ENCODE results near the gene HYDIN. TPM values are rescaled to one million over a fixed set of nuclear protein-coding genes. Genes with fewer than 3 reads are reported as not detected.

The HYDIN gene
- total and polyA plus RNA-seq, 2 experiments from 2014 or later = 3.1 to 7.7 TPM

GRCh38 chr16:70780546-70780945 is 450.0 kb downstream of the HYDIN start (continued):
- TF ChIP-seq, protein P1, sequence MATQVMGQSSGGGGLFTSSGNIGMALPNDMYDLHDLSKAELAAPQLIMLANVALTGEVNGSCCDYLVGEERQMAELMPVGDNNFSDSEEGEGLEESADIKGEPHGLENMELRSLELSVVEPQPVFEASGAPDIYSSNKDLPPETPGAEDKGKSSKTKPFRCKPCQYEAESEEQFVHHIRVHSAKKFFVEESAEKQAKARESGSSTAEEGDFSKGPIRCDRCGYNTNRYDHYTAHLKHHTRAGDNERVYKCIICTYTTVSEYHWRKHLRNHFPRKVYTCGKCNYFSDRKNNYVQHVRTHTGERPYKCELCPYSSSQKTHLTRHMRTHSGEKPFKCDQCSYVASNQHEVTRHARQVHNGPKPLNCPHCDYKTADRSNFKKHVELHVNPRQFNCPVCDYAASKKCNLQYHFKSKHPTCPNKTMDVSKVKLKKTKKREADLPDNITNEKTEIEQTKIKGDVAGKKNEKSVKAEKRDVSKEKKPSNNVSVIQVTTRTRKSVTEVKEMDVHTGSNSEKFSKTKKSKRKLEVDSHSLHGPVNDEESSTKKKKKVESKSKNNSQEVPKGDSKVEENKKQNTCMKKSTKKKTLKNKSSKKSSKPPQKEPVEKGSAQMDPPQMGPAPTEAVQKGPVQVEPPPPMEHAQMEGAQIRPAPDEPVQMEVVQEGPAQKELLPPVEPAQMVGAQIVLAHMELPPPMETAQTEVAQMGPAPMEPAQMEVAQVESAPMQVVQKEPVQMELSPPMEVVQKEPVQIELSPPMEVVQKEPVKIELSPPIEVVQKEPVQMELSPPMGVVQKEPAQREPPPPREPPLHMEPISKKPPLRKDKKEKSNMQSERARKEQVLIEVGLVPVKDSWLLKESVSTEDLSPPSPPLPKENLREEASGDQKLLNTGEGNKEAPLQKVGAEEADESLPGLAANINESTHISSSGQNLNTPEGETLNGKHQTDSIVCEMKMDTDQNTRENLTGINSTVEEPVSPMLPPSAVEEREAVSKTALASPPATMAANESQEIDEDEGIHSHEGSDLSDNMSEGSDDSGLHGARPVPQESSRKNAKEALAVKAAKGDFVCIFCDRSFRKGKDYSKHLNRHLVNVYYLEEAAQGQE (IDR thresholded peaks at IDR 0.05; ENCODE audit: unreplicated experiment) = no peak
- TF ChIP-seq CREB1 (CRISPR knock-in tag; IDR thresholded peaks at IDR 0.05; ENCODE audit: low read depth) = no peak
- TF ChIP-seq EZH2 (IDR thresholded peaks at IDR 0.05; ENCODE audit: low read depth, unreplicated experiment) = no peak
- no peak for TF ChIP-seq JUNB (IDR thresholded peaks at IDR 0.05; ENCODE audit: unreplicated experiment)

DNA sequence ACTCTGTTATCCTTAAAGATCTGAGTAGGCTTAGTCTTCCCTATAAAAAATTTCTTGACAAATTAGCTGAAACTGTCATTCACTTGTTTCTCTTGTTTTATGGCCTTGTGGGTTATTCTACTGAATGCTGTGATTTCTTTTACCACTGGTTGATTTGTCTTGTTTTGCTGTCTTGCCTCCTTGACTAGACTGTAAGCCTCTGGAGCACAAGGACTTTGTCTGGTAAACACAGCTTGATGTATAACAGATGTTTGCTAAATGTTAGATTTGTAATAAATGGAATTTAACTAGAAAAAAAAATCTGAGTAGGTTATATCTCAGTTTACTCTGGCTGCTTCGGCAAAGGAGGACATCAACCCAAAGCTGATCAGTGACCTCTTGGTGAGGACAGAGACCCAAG is 451.2 kb downstream of the HYDIN start:
- peaks cover 5% of the 10 kb centered on the region; the same call in 1 of the 3 replicates for H3K4me1 Mint-ChIP-seq
- H3K27ac Mint-ChIP-seq = no peak overlapping the region
- Histone ChIP-seq H3K27me3 (ENCODE audit: insufficient read depth) (no peaks in the 10 kb centered on the region), H3K4me1 (ENCODE audit: insufficient read depth) (0 out of 2 replicates have a peak, but pooled peaks cover 3% of the 10 kb centered on the region), H3K27ac (ENCODE audit: low read depth) (0 out of 2 replicates have a peak overlapping the region, but pooled peaks have one; percentile 52), H3F3A (replicated peaks; ENCODE audit: low read depth) (no peaks in the 10 kb centered on the region), H3K4me3 (no peak overlapping the region), H3K79me2 (replicated peaks; ENCODE audit: insufficient read depth) (no peaks in the 10 kb centered on the region), H3K9me2 (ENCODE audit: insufficient read depth) (no peaks in the 10 kb centered on the region), H2AFZ (no peak overlapping the region), H3K36me3 (ENCODE audit: insufficient read depth) (peaks cover 20% of the 10 kb centered on the region; the same call in 1 of the 2 replicates), H4K20me1 (replicated peaks; ENCODE audit: insufficient read depth) (0 out of 2 replicates have a peak, but pooled peaks cover 3% of the 10 kb centered on the region), H3K4me2 (no peak overlapping the region)
- H3K4me3 Mint-ChIP-seq = no peak overlapping the region
- H3K9me3 Mint-ChIP-seq = peaks cover 3% of the 10 kb centered on the region; the same call in 2 of the 3 replicates
- peaks cover 68% of the 10 kb centered on the region for H3K36me3 Mint-ChIP-seq (ENCODE audit: low read depth)
- H3K27me3 Mint-ChIP-seq (ENCODE audit: insufficient read depth, low read depth, poor library complexity) = peaks cover 17% of the 10 kb centered on the region
- ATAC-seq = no peak
- no peak for DNase-seq (ENCODE audit: low spot score)
- no peak for TF ChIP-seq EZH2 (IDR thresholded peaks at IDR 0.05; ENCODE audit: low read depth, unreplicated experiment)
- TF ChIP-seq ZNF331 (CRISPR knock-in tag; IDR thresholded peaks at IDR 0.05; ENCODE audit: low read depth) = no peak
- TF ChIP-seq POLR2AphosphoS5 (IDR thresholded peaks at IDR 0.05; ENCODE audit: low read depth) = no peak
- TF ChIP-seq ZNF114 (CRISPR knock-in tag; IDR thresholded peaks at IDR 0.05) = no peak
- no peak for TF ChIP-seq CTCF (conservative IDR thresholded peaks at IDR 0.05; ENCODE audit: low read depth in 2 of 2)
- TF ChIP-seq, protein P1 (IDR thresholded peaks at IDR 0.05; ENCODE audit: unreplicated experiment) = no peak
- TF ChIP-seq, protein P2, sequence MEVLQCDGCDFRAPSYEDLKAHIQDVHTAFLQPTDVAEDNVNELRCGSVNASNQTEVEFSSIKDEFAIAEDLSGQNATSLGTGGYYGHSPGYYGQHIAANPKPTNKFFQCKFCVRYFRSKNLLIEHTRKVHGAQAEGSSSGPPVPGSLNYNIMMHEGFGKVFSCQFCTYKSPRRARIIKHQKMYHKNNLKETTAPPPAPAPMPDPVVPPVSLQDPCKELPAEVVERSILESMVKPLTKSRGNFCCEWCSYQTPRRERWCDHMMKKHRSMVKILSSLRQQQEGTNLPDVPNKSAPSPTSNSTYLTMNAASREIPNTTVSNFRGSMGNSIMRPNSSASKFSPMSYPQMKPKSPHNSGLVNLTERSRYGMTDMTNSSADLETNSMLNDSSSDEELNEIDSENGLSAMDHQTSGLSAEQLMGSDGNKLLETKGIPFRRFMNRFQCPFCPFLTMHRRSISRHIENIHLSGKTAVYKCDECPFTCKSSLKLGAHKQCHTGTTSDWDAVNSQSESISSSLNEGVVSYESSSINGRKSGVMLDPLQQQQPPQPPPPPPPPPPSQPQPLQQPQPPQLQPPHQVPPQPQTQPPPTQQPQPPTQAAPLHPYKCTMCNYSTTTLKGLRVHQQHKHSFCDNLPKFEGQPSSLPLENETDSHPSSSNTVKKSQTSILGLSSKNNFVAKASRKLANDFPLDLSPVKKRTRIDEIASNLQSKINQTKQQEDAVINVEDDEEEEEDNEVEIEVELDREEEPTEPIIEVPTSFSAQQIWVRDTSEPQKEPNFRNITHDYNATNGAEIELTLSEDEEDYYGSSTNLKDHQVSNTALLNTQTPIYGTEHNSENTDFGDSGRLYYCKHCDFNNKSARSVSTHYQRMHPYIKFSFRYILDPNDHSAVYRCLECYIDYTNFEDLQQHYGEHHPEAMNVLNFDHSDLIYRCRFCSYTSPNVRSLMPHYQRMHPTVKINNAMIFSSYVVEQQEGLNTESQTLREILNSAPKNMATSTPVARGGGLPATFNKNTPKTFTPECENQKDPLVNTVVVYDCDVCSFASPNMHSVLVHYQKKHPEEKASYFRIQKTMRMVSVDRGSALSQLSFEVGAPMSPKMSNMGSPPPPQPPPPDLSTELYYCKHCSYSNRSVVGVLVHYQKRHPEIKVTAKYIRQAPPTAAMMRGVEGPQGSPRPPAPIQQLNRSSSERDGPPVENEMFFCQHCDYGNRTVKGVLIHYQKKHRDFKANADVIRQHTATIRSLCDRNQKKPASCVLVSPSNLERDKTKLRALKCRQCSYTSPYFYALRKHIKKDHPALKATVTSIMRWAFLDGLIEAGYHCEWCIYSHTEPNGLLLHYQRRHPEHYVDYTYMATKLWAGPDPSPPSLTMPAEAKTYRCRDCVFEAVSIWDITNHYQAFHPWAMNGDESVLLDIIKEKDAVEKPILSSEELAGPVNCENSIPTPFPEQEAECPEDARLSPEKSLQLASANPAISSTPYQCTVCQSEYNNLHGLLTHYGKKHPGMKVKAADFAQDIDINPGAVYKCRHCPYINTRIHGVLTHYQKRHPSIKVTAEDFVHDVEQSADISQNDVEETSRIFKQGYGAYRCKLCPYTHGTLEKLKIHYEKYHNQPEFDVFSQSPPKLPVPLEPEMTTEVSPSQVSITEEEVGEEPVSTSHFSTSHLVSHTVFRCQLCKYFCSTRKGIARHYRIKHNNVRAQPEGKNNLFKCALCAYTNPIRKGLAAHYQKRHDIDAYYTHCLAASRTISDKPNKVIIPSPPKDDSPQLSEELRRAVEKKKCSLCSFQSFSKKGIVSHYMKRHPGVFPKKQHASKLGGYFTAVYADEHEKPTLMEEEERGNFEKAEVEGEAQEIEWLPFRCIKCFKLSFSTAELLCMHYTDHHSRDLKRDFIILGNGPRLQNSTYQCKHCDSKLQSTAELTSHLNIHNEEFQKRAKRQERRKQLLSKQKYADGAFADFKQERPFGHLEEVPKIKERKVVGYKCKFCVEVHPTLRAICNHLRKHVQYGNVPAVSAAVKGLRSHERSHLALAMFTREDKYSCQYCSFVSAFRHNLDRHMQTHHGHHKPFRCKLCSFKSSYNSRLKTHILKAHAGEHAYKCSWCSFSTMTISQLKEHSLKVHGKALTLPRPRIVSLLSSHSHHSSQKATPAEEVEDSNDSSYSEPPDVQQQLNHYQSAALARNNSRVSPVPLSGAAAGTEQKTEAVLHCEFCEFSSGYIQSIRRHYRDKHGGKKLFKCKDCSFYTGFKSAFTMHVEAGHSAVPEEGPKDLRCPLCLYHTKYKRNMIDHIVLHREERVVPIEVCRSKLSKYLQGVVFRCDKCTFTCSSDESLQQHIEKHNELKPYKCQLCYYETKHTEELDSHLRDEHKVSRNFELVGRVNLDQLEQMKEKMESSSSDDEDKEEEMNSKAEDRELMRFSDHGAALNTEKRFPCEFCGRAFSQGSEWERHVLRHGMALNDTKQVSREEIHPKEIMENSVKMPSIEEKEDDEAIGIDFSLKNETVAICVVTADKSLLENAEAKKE (CRISPR knock-in tag; IDR thresholded peaks at IDR 0.05) = no peak
- no peak for TF ChIP-seq CREB1 (CRISPR knock-in tag; IDR thresholded peaks at IDR 0.05; ENCODE audit: low read depth)

All from GM23338 (cell line).